ENCODE measurements around the gene NTNG2. TPM values are rescaled to one million over a fixed set of nuclear protein-coding genes. Genes with fewer than 3 reads are reported as not detected.

NTNG2 gene
- total RNA-seq, 1 donor from 2014 or later, result 6.2 TPM

GRCh38 chr9:132164604-132165362 lies 2.9 kb downstream of the NTNG2 start:
- no peak for TF ChIP-seq CTCF (IDR thresholded peaks at IDR 0.05)
- no peak for DNase-seq (ENCODE audit: extremely low spot score, unreplicated experiment)
- Mint-ChIP-seq H3K9me3 (ENCODE audit: unreplicated experiment) (no peaks in the 10 kb centered on the region), H3K4me1 (ENCODE audit: unreplicated experiment) (peaks cover 18% of the 10 kb centered on the region), H3K27ac (ENCODE audit: unreplicated experiment) (no peak overlapping the region), H3K4me3 (ENCODE audit: unreplicated experiment) (no peak overlapping the region), H3K27me3 (ENCODE audit: unreplicated experiment) (peaks cover 55% of the 10 kb centered on the region), H3K36me3 (ENCODE audit: unreplicated experiment) (peaks cover 3% of the 10 kb centered on the region)

- Mint-ChIP-seq H3K4me3 (ENCODE audit: unreplicated experiment) (no peak overlapping the region), H3K4me1 (ENCODE audit: unreplicated experiment) (peaks cover 10% of the 10 kb centered on the region), H3K9me3 (ENCODE audit: unreplicated experiment) (no peaks in the 10 kb centered on the region), H3K27me3 (ENCODE audit: unreplicated experiment) (peaks cover 56% of the 10 kb centered on the region), H3K27ac (ENCODE audit: unreplicated experiment) (no peak overlapping the region), H3K36me3 (ENCODE audit: unreplicated experiment) (peaks cover 3% of the 10 kb centered on the region)
- TF ChIP-seq CTCF (IDR thresholded peaks at IDR 0.05), result no peak
- DNase-seq (ENCODE audit: extremely low spot score, unreplicated experiment), result no peak
Measured at GRCh38 chr9:132166599-132166998, 4.7 kb downstream of the NTNG2 start.

- no peak for TF ChIP-seq CTCF (IDR thresholded peaks at IDR 0.05)
- Mint-ChIP-seq H3K4me1 (ENCODE audit: unreplicated experiment) (peaks cover 9% of the 10 kb centered on the region), H3K36me3 (ENCODE audit: unreplicated experiment) (peaks cover 3% of the 10 kb centered on the region), H3K9me3 (ENCODE audit: unreplicated experiment) (no peaks in the 10 kb centered on the region), H3K27me3 (ENCODE audit: unreplicated experiment) (peaks cover 58% of the 10 kb centered on the region), H3K27ac (ENCODE audit: unreplicated experiment) (no peak overlapping the region), H3K4me3 (ENCODE audit: unreplicated experiment) (no peak overlapping the region)
- no peak for DNase-seq (ENCODE audit: extremely low spot score, unreplicated experiment)
Measured at GRCh38 chr9:132167192-132167591, 5.3 kb downstream of the NTNG2 start.

GRCh38 chr9:132168347-132168746 lies 6.5 kb downstream of the NTNG2 start:
- Mint-ChIP-seq H3K4me1 (ENCODE audit: unreplicated experiment) (peaks cover 7% of the 10 kb centered on the region), H3K4me3 (ENCODE audit: unreplicated experiment) (no peak overlapping the region), H3K27me3 (ENCODE audit: unreplicated experiment) (peaks cover 56% of the 10 kb centered on the region), H3K27ac (ENCODE audit: unreplicated experiment) (no peak overlapping the region), H3K36me3 (ENCODE audit: unreplicated experiment) (peaks cover 3% of the 10 kb centered on the region), H3K9me3 (ENCODE audit: unreplicated experiment) (no peaks in the 10 kb centered on the region)
- TF ChIP-seq CTCF (IDR thresholded peaks at IDR 0.05), result no peak
- no peak for DNase-seq (ENCODE audit: extremely low spot score, unreplicated experiment)

GRCh38 chr9:132168851-132169250 lies 7.0 kb downstream of the NTNG2 start:
- Mint-ChIP-seq H3K36me3 (ENCODE audit: unreplicated experiment) (peaks cover 3% of the 10 kb centered on the region), H3K27me3 (ENCODE audit: unreplicated experiment) (peaks cover 53% of the 10 kb centered on the region), H3K4me1 (ENCODE audit: unreplicated experiment) (peaks cover 4% of the 10 kb centered on the region), H3K27ac (ENCODE audit: unreplicated experiment) (no peak overlapping the region), H3K9me3 (ENCODE audit: unreplicated experiment) (no peaks in the 10 kb centered on the region), H3K4me3 (ENCODE audit: unreplicated experiment) (no peak overlapping the region)
- no peak for DNase-seq (ENCODE audit: extremely low spot score, unreplicated experiment)
- TF ChIP-seq CTCF (IDR thresholded peaks at IDR 0.05), result no peak

Measured in osteocyte (in vitro differentiated cells).